Measurements from ENCODE around the gene CCDC77.

- TF ChIP-seq CTCF (IDR thresholded peaks at IDR 0.05; ENCODE audit: extremely low read depth in 1 of 2, insufficient read depth in 1 of 2, low read depth in 1 of 2, low read length in 2 of 2) (no peak), MAX (IDR thresholded peaks at IDR 0.05; ENCODE audit: insufficient read depth, insufficient read length) (no peak), POLR2AphosphoS5 (IDR thresholded peaks at IDR 0.05; ENCODE audit: insufficient read depth, low read depth, low read length) (no peak), POLR2A (IDR thresholded peaks at IDR 0.05; ENCODE audit: low read depth, low read length) (no peak), EZH2 (IDR thresholded peaks at IDR 0.05; ENCODE audit: borderline replicate concordance, low read depth, low read length, severe bottlenecking) (no peak), MYC (IDR thresholded peaks at IDR 0.05; ENCODE audit: low read depth, low read length) (no peak), FOS (IDR thresholded peaks at IDR 0.05; ENCODE audit: borderline replicate concordance, insufficient read depth, low read length) (no peak), GATA2 (IDR thresholded peaks at IDR 0.05; ENCODE audit: insufficient read depth, insufficient read length, low read depth, low read length) (no peak), JUN (IDR thresholded peaks at IDR 0.05; ENCODE audit: borderline replicate concordance, insufficient read depth, insufficient read length, low read depth) (no peak)
These were observed 34.6 kb upstream of the CCDC77 start for GRCh38 chr12:366820-367219.
